ENCODE measurements around the gene ACACA. TPM values are rescaled to one million over a fixed set of nuclear protein-coding genes. Genes with fewer than 3 reads are reported as not detected.

ACACA gene
- polyA plus RNA-seq, 1 donor: 24.6 TPM

- no peaks in the 10 kb centered on the region for H3K9me3 ChIP-seq (ENCODE audit: control insufficient read depth, low read depth, low read length)
- WGBS (ENCODE audit: insufficient coverage, low lambda C conversion rate): 66% methylated on average over 2 of the region's 7 CpGs
- H3K27me3 ChIP-seq (ENCODE audit: control insufficient read depth, insufficient read depth, low read length): no peaks in the 10 kb centered on the region
- H3K36me3 ChIP-seq (ENCODE audit: control insufficient read depth, insufficient read depth, low read length): peaks cover 29% of the 10 kb centered on the region
- H3K4me3 ChIP-seq (ENCODE audit: low read length): no peak overlapping the region
- DNase-seq: no peak
- no peaks in the 10 kb centered on the region for H3K4me1 ChIP-seq (ENCODE audit: control insufficient read depth, insufficient read depth, low read length)
- no peak overlapping the region for H3K27ac ChIP-seq (ENCODE audit: low read length)
Measured at GRCh38 chr17:37123941-37124820, 282.5 kb downstream of the ACACA start.

GRCh38 chr17:37123386-37123785 lies 283.2 kb downstream of the ACACA start:
- Histone ChIP-seq H3K4me3 (ENCODE audit: low read length) (no peak overlapping the region), H3K9me3 (ENCODE audit: control insufficient read depth, low read depth, low read length) (no peaks in the 10 kb centered on the region), H3K4me1 (ENCODE audit: control insufficient read depth, insufficient read depth, low read length) (peaks cover 4% of the 10 kb centered on the region), H3K27me3 (ENCODE audit: control insufficient read depth, insufficient read depth, low read length) (no peaks in the 10 kb centered on the region), H3K27ac (ENCODE audit: low read length) (no peak overlapping the region), H3K36me3 (ENCODE audit: control insufficient read depth, insufficient read depth, low read length) (peaks cover 29% of the 10 kb centered on the region)
- DNase-seq: no peak
- no CpG with 5 or more reads among the region's 1 CpG for WGBS (ENCODE audit: insufficient coverage, low lambda C conversion rate)

- H3K36me3 ChIP-seq (ENCODE audit: control insufficient read depth, insufficient read depth, low read length): peaks cover 29% of the 10 kb centered on the region
- WGBS (ENCODE audit: insufficient coverage, low lambda C conversion rate): 83% methylated on average over 1 of the region's 2 CpGs
- DNase-seq: no peak
- H3K27ac ChIP-seq (ENCODE audit: low read length): no peak overlapping the region
- H3K9me3 ChIP-seq (ENCODE audit: control insufficient read depth, low read depth, low read length): no peaks in the 10 kb centered on the region
- H3K27me3 ChIP-seq (ENCODE audit: control insufficient read depth, insufficient read depth, low read length): no peaks in the 10 kb centered on the region
- H3K4me3 ChIP-seq (ENCODE audit: low read length): no peak overlapping the region
- H3K4me1 ChIP-seq (ENCODE audit: control insufficient read depth, insufficient read depth, low read length): peaks cover 9% of the 10 kb centered on the region
Measured at GRCh38 chr17:37121616-37122015, 285.0 kb downstream of the ACACA start.

- Histone ChIP-seq H3K36me3 (ENCODE audit: control insufficient read depth, insufficient read depth, low read length) (peaks cover 28% of the 10 kb centered on the region), H3K9me3 (ENCODE audit: control insufficient read depth, low read depth, low read length) (no peaks in the 10 kb centered on the region), H3K4me1 (ENCODE audit: control insufficient read depth, insufficient read depth, low read length) (peaks cover 9% of the 10 kb centered on the region), H3K27ac (ENCODE audit: low read length) (no peak overlapping the region), H3K27me3 (ENCODE audit: control insufficient read depth, insufficient read depth, low read length) (no peaks in the 10 kb centered on the region), H3K4me3 (ENCODE audit: low read length) (no peak overlapping the region)
- DNase-seq: no peak
- no CpG with 5 or more reads among the region's 3 CpGs for WGBS (ENCODE audit: insufficient coverage, low lambda C conversion rate)
Measured at GRCh38 chr17:37118366-37119137, 288.1 kb downstream of the ACACA start.

- Histone ChIP-seq H3K9me3 (ENCODE audit: control insufficient read depth, low read depth, low read length) (no peaks in the 10 kb centered on the region), H3K4me3 (ENCODE audit: low read length) (no peak overlapping the region), H3K4me1 (ENCODE audit: control insufficient read depth, insufficient read depth, low read length) (peaks cover 9% of the 10 kb centered on the region), H3K27me3 (ENCODE audit: control insufficient read depth, insufficient read depth, low read length) (no peaks in the 10 kb centered on the region), H3K36me3 (ENCODE audit: control insufficient read depth, insufficient read depth, low read length) (peaks cover 29% of the 10 kb centered on the region), H3K27ac (ENCODE audit: low read length) (peak overlapping the region; percentile 14)
- DNase-seq: no peak
- WGBS (ENCODE audit: insufficient coverage, low lambda C conversion rate): 70% methylated on average over 6 of the region's 7 CpGs
Measured at GRCh38 chr17:37117373-37118142, 289.1 kb downstream of the ACACA start.

- Histone ChIP-seq H3K27me3 (ENCODE audit: control insufficient read depth, insufficient read depth, low read length) (no peaks in the 10 kb centered on the region), H3K9me3 (ENCODE audit: control insufficient read depth, low read depth, low read length) (no peaks in the 10 kb centered on the region), H3K4me3 (ENCODE audit: low read length) (no peak overlapping the region), H3K4me1 (ENCODE audit: control insufficient read depth, insufficient read depth, low read length) (peaks cover 9% of the 10 kb centered on the region), H3K27ac (ENCODE audit: low read length) (no peak overlapping the region), H3K36me3 (ENCODE audit: control insufficient read depth, insufficient read depth, low read length) (peaks cover 25% of the 10 kb centered on the region)
- WGBS (ENCODE audit: insufficient coverage, low lambda C conversion rate): 65% methylated on average over 2 of the region's 7 CpGs
- peak in 1 of 2 donors; percentile 44 for DNase-seq
Measured at GRCh38 chr17:37116671-37117185, 289.9 kb downstream of the ACACA start.

GRCh38 chr17:37111329-37111728 lies 295.3 kb downstream of the ACACA start:
- H3K27ac ChIP-seq (ENCODE audit: low read length): no peak overlapping the region
- H3K27me3 ChIP-seq (ENCODE audit: control insufficient read depth, insufficient read depth, low read length): no peaks in the 10 kb centered on the region
- WGBS (ENCODE audit: insufficient coverage, low lambda C conversion rate): no CpG with 5 or more reads among the region's 4 CpGs
- no peaks in the 10 kb centered on the region for H3K4me1 ChIP-seq (ENCODE audit: control insufficient read depth, insufficient read depth, low read length)
- no peak for DNase-seq
- peaks cover 39% of the 10 kb centered on the region for H3K36me3 ChIP-seq (ENCODE audit: control insufficient read depth, insufficient read depth, low read length)
- no peaks in the 10 kb centered on the region for H3K9me3 ChIP-seq (ENCODE audit: control insufficient read depth, low read depth, low read length)
- H3K4me3 ChIP-seq (ENCODE audit: low read length): no peak overlapping the region

GRCh38 chr17:37110746-37111145 lies 295.9 kb downstream of the ACACA start:
- Histone ChIP-seq H3K9me3 (ENCODE audit: control insufficient read depth, low read depth, low read length) (no peaks in the 10 kb centered on the region), H3K36me3 (ENCODE audit: control insufficient read depth, insufficient read depth, low read length) (peaks cover 39% of the 10 kb centered on the region), H3K4me1 (ENCODE audit: control insufficient read depth, insufficient read depth, low read length) (no peaks in the 10 kb centered on the region), H3K27ac (ENCODE audit: low read length) (no peak overlapping the region), H3K4me3 (ENCODE audit: low read length) (no peak overlapping the region), H3K27me3 (ENCODE audit: control insufficient read depth, insufficient read depth, low read length) (no peaks in the 10 kb centered on the region)
- no peak for DNase-seq
- no CpG with 5 or more reads among the region's 4 CpGs for WGBS (ENCODE audit: insufficient coverage, low lambda C conversion rate)

GRCh38 chr17:37109731-37110710 lies 296.6 kb downstream of the ACACA start:
- WGBS (ENCODE audit: insufficient coverage, low lambda C conversion rate): 84% methylated on average over 6 of the region's 9 CpGs
- DNase-seq: no peak

More at GRCh38 chr17:37109731-37110710, 296.6 kb downstream of the ACACA start:
- Histone ChIP-seq H3K27me3 (ENCODE audit: control insufficient read depth, insufficient read depth, low read length) (no peaks in the 10 kb centered on the region), H3K4me3 (ENCODE audit: low read length) (no peak overlapping the region), H3K27ac (ENCODE audit: low read length) (no peak overlapping the region), H3K36me3 (ENCODE audit: control insufficient read depth, insufficient read depth, low read length) (peaks cover 39% of the 10 kb centered on the region), H3K4me1 (ENCODE audit: control insufficient read depth, insufficient read depth, low read length) (no peaks in the 10 kb centered on the region), H3K9me3 (ENCODE audit: control insufficient read depth, low read depth, low read length) (no peaks in the 10 kb centered on the region)

All from large intestine (tissue), 3 donors.